ENCODE results near the gene GRIA4.

DNA sequence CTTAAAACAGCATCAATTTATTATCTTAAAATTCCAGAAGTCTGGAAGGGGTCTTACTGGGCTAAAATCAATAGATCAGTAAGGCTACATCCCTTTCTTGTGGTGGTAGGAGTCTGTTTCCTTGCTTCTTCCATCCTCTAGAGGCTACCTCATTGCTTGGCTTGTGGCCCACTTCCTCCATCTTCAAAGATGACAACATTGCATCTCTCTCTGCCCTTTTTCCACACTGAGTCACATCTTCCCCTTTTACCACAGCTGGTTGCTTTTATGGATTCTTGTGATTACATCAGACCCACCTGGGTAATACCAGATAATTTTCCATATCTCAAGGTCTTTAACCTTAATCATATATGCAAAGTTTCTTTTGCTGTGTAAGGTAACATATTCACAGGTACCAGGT is 60.9 kb downstream of the GRIA4 start:
- TF ChIP-seq, protein P1, sequence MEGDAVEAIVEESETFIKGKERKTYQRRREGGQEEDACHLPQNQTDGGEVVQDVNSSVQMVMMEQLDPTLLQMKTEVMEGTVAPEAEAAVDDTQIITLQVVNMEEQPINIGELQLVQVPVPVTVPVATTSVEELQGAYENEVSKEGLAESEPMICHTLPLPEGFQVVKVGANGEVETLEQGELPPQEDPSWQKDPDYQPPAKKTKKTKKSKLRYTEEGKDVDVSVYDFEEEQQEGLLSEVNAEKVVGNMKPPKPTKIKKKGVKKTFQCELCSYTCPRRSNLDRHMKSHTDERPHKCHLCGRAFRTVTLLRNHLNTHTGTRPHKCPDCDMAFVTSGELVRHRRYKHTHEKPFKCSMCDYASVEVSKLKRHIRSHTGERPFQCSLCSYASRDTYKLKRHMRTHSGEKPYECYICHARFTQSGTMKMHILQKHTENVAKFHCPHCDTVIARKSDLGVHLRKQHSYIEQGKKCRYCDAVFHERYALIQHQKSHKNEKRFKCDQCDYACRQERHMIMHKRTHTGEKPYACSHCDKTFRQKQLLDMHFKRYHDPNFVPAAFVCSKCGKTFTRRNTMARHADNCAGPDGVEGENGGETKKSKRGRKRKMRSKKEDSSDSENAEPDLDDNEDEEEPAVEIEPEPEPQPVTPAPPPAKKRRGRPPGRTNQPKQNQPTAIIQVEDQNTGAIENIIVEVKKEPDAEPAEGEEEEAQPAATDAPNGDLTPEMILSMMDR (IDR thresholded peaks at IDR 0.05; ENCODE audit: poor library complexity, severe bottlenecking) = no peak
- TF ChIP-seq RAD21 (conservative IDR thresholded peaks at IDR 0.05) (no peak), EP300 (conservative IDR thresholded peaks at IDR 0.05; ENCODE audit: poor library complexity, severe bottlenecking) (no peak), POLR2AphosphoS5 (IDR thresholded peaks at IDR 0.05) (no peak), SMC3 (conservative IDR thresholded peaks at IDR 0.05; ENCODE audit: poor library complexity) (no peak), EZH2 (IDR thresholded peaks at IDR 0.05; ENCODE audit: borderline replicate concordance, insufficient read depth, low read length, poor library complexity, severe bottlenecking) (no peak), TAF1 (IDR thresholded peaks at IDR 0.05; ENCODE audit: low read depth) (no peak)
- TF ChIP-seq, protein P2, sequence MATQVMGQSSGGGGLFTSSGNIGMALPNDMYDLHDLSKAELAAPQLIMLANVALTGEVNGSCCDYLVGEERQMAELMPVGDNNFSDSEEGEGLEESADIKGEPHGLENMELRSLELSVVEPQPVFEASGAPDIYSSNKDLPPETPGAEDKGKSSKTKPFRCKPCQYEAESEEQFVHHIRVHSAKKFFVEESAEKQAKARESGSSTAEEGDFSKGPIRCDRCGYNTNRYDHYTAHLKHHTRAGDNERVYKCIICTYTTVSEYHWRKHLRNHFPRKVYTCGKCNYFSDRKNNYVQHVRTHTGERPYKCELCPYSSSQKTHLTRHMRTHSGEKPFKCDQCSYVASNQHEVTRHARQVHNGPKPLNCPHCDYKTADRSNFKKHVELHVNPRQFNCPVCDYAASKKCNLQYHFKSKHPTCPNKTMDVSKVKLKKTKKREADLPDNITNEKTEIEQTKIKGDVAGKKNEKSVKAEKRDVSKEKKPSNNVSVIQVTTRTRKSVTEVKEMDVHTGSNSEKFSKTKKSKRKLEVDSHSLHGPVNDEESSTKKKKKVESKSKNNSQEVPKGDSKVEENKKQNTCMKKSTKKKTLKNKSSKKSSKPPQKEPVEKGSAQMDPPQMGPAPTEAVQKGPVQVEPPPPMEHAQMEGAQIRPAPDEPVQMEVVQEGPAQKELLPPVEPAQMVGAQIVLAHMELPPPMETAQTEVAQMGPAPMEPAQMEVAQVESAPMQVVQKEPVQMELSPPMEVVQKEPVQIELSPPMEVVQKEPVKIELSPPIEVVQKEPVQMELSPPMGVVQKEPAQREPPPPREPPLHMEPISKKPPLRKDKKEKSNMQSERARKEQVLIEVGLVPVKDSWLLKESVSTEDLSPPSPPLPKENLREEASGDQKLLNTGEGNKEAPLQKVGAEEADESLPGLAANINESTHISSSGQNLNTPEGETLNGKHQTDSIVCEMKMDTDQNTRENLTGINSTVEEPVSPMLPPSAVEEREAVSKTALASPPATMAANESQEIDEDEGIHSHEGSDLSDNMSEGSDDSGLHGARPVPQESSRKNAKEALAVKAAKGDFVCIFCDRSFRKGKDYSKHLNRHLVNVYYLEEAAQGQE (IDR thresholded peaks at IDR 0.05; ENCODE audit: borderline replicate concordance) = no peak

Measured in neural cell (in vitro differentiated cells).